Bone marrow (tissue), 2 donors: ENCODE results near the gene EZH1.

ENCODE experiments used
- DNase-seq, 2 donors: peaks; one replicate each; lab custom pipeline; 2025; lab: John Stamatoyannopoulos, UW

EZH1 gene

DNA sequence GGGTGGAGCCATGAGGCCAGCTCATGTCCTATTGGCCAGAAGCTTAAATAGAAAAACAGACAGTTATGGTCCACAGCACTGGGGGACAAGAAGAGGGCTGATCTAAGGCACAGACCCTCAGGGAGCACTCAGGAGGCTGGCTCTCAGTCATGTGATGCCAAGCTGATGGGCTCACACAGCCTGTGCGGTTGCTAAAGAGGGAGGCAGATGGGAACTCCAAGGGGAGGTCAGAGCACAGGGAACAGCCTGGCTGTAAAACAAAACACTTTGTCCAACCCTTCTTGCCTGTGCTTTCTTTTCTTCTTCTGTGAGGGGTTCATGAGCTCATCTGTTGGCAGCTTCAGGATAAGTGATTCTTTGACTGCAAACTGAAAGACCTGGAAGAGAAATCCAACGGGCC, 35.3 kb downstream of the EZH1 start:
- DNase-seq, result no peak

DNA sequence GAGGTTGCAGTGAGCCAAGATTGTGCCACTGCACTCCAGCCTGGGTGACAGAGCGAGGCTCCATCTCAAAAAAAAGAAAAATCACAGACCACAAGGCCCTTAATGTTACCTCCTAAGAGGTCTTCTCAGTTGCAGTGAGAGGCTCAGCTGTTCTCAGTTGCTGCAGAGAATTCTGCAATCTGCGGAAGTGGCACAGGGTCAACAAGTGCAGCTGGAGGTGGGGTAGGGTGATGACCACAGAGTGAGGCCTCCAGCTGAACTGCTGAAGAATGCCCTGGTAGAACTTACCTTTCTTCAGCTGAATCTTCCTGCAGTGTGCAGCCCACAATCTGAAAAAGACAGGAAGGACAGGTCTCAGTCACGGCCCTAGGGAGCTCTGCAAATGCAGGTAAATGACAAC, 36.3 kb downstream of the EZH1 start:
- DNase-seq, result no peak

DNA sequence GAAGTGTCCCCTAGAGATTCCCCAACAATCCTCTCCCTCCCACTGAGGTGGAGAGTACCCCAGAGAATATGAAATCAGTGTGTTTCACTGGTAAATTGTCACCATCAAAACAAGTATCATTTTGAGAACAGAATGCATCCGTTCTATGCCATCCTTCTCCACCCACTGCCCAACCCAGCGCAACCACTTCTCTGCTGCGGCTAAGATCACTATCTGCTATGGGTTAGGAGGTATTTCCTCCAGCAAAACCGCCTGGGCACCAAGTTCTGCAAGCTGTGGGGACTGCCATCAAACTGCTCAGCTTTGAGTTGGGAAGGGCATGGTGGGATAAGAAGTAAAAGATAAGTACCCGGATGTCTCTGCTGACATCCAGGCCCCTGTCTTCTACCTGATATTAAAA, 38.1 kb downstream of the EZH1 start:
- DNase-seq, result no peak

DNA sequence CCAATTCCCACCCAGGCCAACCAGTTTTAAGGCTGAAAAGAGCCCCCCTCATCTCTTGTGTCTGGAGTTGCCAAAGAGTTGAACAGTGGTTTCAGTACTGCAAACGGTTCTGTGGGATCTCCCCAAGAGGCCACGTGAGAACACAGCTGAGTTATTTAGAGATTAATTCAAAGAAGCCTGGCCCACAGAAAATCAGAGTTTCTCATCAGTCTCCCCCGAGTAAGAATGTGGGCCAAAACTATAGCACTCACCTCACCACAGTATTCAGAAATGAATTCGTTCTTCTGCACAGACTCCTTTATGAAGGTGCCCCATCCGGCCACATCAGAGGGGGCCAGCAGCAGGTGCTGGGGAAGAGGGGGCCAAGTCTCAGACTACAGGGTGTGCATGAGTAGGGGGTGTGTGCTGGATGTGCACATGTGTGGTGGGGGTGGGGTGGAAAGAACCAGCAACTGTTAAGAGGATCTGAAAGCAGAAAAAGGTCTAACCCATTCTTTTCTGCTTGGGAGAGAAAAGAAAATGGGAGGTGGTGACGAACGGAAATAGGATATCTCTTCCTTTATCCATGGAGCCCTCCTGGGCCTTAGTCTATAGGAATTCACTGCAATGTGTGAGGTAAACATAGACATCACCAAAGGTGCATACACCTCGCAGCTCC, 39.9 kb downstream of the EZH1 start:
- no peak for DNase-seq

DNA sequence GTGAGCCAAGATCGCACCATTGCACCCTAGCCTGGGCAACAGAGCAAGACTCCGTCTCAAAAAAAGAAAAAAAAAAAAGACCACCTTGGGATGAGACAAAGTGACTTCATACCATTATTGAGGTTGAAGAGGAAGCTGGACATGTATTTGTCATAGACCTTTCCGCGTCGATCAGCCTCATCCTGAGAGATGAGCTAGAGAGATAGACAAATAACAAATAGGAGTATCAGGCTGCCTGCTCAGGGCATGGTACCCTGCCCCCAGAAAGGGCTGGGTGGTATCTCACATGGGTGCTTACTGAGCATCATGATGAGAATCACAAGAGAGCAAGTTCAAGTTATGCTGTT, 40.4 kb downstream of the EZH1 start:
- DNase-seq, result no peak

DNA sequence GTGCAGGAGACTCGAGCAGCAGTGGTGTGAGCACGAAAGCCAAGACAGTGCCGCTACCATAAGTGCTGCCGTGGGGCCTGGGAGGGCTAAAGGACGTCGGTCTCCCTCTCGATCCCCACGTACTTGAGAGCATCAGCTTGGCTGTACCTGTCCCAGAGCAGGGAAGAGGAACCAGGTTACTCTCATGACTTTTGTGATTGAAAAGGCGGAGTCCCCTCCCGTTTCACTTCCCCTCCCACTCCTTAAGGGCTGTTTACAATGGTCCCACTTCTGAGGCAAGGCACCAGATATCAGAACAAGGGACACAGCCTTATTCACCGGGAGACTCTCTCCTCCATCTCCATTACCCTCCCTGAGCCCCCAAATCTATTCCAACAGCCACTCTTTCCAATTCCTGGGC, 42.4 kb downstream of the EZH1 start:
- DNase-seq, result no peak

DNA sequence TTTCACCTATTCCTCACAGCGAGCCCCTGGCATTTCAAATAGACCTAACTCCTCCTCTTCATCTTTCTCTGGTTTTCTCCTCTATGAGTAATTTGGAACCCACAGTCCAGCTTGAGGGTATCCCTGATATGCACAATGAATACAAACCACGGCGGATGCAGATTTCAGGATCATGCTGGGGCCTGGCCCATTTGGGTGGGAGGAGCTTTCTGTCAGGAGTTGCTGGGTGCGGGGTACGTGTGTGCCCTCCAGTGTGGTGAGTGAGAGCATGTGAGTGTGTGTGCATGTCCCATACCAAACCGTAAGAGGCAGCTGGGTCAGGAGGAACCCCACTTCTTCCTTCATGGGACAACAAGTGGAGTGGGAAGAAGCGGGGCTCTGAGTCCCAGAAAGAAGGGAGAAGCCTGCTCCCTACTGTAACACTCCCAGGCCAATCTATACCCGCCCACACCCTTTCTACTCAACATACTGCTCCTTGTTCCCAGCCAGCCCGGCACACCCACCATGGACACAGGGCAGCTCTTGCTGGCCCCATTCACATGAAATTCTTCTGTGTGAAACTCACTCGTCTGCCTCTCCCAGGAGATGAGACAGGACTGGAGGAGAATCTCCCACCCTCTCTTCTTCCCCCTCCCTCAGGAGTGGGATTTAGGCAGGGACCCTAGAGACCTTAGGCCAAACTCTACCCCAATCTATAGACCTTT, 44.1 kb downstream of the EZH1 start:
- DNase-seq, result no peak

DNA sequence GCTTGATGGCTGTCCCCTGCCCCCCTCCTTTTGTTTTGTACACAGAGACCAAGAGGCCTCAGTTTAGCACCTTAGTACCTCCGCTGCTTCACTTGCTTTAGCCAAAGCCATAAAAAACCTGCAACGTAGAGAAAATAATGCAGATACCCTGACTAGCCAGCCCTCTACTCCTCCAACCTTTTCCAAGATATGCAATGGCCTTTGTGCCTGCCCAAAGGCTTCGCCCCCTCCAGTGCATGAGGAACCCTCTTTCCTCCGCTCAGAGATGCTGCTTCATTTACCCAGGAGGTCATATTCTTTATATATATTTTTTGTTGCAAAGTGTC, 45.5 kb downstream of the EZH1 start:
- DNase-seq, result no peak

DNA sequence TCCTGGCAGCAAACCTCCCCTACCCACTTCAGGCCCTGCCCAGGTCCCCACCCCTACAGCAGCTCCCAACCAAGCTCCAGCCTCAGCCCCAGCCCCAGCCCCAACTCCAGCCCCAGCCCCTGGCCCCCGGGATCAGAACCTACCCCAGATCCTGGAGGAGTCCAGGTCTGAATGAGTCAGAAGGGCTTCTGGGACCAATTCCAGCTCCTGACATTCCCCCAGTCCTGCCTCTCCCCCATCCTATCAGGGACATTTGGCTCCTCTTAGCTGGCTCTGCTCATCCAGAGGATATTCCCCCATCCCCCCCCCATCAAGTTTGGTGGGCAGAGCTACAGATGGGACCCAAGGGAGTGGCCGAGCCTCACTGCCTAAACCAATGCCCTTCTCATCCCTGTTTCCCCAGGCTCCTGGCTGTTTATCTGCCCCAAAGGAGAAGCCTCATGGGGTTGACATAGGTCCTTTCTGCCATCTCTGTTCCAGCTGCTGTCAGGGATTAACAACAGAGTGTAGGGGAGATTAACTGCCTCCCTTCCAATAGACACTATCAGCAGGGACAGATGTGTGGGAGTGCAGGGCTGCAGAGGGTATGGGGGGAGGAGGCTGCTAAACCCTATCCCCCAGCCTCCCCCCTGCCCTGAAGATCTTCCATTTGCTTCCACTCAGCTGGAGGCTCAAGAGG, 46.0 kb downstream of the EZH1 start:
- no peak for DNase-seq

DNA sequence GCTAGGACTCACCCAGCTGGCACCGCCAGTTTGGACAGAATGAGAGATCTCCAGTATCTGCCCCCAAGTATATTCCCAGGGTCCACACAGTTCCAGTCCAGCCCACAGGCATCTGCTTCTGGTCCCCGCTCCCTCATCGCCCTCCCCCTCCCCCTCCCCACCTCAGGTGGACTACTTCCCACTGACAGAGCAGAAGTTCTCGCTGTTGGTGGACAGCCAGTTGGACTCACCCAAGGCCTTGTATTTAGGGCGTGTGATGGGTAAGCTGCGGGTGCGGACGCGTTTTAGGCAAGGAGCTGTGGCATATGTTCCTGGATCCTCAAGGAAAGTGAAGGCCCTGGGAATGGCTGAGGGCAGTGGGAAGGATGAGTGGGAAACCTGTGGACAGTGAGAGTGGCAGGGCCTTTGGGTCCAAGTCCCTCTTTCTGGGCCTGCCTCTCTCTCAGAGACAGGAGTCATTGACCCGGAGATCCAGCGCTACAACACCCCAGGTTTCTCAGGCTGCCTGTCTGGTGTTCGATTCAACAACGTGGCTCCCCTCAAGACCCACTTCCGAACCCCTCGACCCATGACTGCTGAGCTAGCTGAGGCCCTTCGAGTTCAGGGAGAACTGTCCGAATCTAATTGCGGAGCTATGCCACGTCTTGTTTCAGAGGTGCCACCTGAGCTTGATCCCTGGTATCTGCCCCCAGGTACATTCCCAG, 47.6 kb downstream of the EZH1 start:
- no peak for DNase-seq

DNA sequence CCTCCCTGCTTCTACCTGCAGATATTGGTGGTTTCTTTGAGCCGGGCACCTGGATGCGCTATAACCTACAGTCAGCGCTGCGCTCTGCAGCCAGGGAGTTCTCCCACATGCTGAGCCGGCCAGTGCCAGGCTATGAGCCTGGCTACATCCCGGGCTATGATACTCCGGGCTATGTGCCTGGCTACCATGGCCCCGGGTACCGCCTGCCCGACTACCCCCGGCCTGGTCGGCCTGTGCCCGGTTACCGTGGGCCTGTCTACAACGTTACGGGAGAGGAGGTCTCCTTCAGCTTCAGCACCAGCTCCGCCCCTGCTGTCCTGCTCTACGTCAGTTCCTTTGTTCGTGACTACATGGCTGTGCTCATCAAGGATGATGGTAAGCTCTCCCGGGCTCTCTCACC, 49.3 kb downstream of the EZH1 start:
- no peak for DNase-seq

DNA sequence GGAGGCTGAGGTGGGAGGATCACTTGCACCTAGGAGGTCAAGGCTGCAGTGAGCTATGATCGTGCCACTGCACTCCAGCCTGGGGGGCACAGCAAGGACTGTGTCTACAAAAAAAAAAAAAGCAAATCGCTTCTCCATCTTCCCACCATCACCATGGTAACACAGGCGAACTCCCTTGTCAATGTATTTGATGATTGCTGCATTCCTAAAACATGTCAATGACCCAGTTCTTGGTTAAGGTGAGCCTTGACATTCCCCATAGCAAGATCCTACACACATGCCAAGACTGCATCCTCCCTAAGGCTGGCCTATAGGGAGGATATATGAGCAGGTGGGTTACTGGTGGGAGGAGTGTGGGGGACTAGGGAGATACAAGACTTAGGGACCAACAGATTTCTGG, 50.3 kb downstream of the EZH1 start:
- no peak for DNase-seq

DNA sequence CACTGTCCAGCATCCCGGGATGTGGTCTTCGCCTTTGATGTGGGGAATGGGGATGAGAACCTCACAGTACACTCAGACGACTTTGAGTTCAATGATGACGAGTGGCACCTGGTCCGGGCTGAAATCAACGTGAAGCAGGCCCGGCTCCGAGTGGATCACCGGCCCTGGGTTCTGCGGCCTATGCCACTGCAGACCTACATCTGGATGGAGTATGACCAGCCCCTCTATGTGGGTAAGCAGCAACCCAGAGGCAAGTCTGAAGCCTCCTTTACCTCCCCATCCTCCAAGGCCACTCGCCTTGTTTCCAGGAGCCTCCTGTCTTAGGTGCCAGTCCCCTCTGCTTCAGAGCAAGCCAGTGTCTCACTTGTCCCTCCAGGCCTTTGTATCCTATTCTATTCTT, 52.4 kb downstream of the EZH1 start:
- DNase-seq, result no peak

DNA sequence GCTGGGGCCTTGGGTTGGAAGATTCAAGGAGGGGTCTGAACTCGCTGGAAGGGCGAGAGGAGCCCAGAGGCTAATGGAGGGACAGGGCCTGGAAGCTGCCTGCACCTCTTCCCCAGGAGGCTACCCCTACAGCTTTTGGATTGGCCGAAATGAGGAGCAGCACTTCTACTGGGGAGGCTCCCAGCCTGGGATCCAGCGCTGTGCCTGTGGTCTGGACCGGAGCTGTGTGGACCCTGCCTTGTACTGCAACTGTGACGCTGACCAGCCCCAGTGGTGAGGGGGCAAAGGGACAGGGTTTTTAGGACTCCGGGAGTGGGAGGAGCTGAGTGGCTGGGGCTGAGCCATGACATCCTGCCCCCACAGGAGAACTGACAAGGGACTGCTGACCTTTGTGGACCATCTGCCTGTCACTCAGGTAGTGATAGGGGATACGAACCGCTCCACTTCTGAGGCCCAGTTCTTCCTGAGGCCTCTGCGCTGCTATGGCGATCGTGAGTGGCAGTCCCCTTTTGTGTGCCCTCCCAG, 53.8 kb downstream of the EZH1 start:
- no peak for DNase-seq

DNA sequence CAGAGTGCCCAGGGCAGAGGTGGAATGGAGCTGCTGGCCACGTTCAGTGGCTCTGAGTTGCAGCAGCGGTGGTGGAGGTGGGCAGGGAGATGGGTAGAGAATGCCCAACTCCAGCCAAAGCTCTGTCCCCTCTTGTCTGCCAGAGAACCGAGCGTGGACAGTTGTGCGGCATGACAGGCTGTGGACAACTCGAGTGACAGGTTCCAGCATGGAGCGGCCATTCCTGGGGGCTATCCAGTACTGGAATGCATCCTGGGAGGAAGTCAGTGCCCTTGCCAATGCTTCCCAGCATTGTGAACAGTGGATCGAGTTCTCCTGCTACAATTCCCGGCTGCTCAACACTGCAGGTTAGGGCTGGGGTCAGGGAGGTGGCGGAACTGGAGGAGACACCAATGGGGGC, 54.2 kb downstream of the EZH1 start:
- no peak for DNase-seq

DNA sequence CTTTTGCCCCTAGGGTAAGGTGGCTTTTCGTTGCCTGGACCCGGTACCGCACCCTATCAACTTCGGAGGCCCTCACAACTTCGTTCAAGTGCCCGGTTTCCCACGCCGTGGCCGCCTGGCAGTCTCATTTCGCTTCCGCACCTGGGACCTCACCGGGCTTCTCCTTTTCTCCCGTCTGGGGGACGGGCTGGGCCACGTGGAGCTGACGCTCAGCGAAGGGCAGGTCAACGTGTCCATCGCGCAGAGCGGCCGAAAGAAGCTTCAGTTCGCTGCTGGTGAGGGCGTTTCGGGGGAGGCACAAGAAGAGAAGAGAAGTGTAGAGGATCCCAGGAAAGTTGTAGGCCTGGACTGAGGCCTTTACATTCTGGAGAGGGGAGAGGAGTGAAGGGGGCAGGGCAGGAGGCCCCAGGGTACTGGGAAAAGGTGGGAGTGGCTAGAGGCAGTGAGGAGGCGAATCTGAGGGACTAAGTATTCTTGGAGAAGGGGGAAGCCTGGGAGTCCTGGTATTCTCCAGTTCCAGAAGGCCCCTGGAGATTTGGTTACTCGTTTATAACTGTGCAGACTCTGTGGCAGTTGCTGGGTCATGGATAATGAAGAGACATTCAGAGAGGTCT, 57.0 kb downstream of the EZH1 start:
- DNase-seq, result no peak

DNA sequence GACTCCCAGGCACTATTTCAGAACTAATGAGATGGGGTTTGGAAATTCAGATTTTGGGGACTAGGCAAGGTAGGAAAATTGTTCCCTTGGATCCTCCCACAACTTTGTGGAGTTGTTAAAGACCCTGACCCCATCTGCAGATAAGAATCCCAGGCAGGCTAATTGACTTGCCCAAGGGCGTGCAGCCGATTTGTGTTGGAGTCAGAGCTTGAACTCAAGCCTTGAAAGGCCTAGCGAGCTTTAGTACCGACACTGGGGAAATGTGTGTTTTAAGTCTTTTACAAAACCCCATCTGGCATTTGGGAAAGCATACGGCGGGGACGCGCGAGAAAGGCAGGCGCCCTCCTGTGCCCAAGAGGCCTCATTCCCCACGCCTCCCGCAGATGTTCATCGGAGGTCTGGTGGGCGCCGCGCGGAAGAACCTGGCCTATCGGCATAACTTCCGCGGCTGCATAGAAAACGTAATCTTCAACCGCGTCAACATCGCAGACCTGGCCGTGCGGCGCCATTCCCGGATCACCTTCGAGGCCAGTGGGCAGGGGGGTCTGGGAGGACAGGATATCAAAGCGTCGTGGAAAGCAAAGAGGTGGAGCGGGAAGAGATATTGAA, 58.2 kb downstream of the EZH1 start:
- DNase-seq, result no peak

DNA sequence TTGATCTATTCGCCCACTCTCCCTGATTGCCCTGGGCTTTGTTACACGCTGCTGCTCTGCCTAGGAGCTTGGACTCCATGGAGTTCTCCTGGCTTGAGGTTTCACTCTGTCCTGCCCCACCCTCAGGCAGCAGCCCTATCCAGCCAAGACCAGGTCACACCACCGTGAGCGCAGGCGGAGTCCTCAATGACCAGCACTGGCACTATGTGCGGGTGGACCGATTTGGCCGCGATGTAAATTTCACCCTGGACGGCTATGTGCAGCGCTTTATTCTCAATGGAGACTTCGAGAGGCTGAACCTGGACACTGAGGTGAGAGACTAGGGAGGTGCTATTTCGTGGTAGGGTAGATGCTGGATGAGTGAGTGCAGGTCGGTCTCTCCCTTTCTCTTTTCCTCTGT, 59.0 kb downstream of the EZH1 start:
- DNase-seq, result no peak

DNA sequence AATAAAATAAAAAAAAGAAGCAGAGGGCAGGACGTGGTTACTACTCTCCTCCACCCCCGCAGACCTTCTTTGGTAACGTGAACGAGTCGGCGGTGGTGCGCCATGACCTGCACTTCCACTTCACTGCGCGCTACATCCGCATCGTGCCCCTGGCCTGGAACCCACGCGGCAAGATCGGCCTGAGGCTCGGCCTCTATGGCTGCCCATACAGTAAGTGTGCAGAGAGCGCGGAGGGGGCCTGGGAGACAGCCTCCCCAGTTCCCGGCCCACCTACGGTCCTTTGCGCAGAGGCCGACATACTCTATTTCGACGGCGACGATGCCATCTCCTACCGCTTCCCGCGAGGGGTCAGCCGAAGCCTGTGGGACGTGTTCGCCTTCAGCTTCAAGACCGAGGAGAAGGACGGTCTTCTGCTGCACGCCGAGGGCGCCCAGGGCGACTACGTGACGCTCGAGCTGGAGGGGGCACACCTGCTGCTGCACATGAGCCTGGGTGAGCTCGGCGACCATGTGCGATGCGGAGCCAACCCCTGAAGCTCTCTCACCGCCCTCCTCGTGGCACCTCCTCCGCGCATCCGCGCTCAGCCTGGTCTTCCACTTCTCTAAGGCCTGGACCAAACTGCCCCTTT, 59.8 kb downstream of the EZH1 start:
- no peak for DNase-seq

DNA sequence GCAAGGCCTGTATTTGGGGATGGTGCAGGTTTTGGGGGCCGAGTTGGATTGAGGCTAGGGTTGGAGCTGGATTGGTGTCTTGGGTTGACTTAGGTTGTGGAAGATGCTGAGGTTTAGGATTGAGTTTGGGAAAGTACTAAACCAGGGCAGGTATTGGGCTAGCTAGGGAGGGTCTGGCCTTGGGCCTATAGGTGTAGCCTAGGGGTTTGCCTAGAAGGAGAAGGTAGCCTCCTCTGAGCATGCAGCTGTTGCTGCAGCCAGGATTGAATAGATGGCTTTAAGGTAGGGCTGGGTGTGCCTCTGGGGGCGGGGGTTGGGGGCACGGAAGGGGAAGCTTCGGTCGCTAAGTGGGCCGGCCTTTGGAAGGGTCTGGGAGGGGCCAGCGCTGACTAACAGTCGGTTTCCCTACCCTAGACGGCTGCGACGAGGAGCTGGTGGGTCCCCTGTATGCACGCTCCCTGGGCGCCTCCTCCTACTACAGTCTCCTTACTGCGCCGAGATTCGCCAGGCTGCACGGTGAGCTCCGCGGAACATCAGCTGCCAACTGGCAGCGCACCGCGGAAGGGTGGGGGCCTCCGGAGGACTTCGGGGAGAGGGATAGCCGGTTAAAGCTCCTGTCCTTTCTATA, 61.3 kb downstream of the EZH1 start:
- DNase-seq, result no peak
